ENCODE data around the gene PLSCR4.

- TF ChIP-seq CTCF (conservative IDR thresholded peaks at IDR 0.05; ENCODE audit: low read depth, low read length) (peak; percentile 79), MAFK (IDR thresholded peaks at IDR 0.05; ENCODE audit: low read depth, low read length) (no peak)
Observed at GRCh38 chr3:146189519-146190173, 61.3 kb downstream of the PLSCR4 start.
